Activated naive CD4-positive, alpha-beta T cell treated with Interleukin-2 at 50 U/mL for 16 hours (primary cell): ENCODE results near the gene ZNF423.

Source experiments
- DNase-seq: peaks from one replicate; pipeline ENCODE4 v3.0.0-alpha.2; 2020

Gene ZNF423

GRCh38 chr16:49594685-49595498 lies 261.0 kb downstream of the ZNF423 start:
- DNase-seq, result no peak

DNA sequence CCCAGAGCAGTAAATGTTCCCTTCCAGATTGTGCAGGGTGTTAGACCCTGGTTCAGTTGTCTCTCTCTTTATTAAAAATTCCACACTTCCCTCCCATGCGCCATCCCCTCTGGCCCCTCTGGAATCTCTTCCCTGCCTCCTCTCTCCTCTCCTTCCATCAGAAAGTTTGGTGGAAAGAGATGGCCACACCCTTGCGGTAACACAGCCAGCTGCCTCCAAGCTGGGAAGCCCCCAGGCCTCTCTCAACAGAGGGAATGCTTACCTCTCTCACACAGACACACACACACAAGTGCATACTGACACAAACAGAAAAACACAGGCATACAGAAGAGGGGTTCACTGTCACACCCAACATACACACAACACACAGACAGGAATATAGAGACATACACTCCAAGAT lies 261.8 kb downstream of the ZNF423 start:
- DNase-seq, result no peak

DNA sequence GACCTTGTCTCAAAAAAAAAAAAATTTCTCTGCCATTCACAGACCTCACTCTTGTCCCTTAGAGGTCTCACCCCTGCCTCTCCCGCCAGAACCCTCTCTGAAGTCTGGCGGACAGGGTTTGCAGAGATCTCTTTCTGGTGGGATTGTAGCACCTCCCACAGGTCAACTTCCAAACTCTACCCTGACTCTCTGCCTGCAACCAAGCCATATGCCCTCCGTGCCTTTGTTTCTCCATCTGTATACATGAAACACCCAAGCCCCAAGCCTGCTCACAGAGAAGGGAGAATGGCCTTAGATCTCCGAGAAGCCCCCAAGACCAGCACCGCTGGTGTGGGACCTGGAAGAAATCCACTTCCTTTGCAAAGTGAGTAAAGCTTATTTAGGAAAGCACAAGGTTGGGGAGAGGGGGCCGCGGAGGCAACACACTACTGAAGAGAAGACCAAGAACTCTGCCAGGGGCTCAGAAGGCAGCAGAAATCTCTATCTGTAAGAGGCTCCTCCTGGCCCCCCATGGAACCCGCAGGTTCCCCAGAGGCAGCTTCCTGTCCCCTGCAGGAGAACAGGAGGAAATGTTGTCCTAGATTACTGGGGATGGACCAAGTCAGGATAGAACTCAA lies 262.4 kb downstream of the ZNF423 start:
- no peak for DNase-seq

GRCh38 chr16:49592546-49593423 lies 263.1 kb downstream of the ZNF423 start:
- peak; percentile 9 for DNase-seq

- DNase-seq, result no peak
These were observed 265.6 kb downstream of the ZNF423 start for GRCh38 chr16:49590166-49590871.

- DNase-seq, result no peak
These were observed 266.3 kb downstream of the ZNF423 start for GRCh38 chr16:49589544-49590031.

GRCh38 chr16:49588729-49589384 lies 267.1 kb downstream of the ZNF423 start:
- DNase-seq, result no peak

GRCh38 chr16:49588026-49588425 lies 267.9 kb downstream of the ZNF423 start:
- DNase-seq, result no peak

DNA sequence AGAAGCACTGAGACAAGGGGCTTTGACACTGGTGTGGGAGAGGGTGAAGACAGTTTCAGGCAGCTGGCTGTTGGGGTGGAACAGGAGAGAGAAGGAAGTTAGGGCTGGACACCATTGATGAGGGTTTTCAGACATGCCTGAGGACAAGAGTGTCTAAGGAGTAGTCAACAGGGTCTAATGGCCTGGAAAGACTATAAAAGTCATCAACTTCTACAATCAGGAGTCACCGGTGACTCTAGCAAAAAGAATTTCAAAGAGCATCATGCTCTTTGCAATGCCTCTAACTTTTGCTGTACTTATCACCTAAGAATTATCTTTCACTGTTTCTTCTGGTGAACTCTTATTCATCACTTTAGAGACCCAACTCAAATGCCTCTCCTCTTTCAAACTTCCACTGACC lies 268.4 kb downstream of the ZNF423 start:
- no peak for DNase-seq

DNA sequence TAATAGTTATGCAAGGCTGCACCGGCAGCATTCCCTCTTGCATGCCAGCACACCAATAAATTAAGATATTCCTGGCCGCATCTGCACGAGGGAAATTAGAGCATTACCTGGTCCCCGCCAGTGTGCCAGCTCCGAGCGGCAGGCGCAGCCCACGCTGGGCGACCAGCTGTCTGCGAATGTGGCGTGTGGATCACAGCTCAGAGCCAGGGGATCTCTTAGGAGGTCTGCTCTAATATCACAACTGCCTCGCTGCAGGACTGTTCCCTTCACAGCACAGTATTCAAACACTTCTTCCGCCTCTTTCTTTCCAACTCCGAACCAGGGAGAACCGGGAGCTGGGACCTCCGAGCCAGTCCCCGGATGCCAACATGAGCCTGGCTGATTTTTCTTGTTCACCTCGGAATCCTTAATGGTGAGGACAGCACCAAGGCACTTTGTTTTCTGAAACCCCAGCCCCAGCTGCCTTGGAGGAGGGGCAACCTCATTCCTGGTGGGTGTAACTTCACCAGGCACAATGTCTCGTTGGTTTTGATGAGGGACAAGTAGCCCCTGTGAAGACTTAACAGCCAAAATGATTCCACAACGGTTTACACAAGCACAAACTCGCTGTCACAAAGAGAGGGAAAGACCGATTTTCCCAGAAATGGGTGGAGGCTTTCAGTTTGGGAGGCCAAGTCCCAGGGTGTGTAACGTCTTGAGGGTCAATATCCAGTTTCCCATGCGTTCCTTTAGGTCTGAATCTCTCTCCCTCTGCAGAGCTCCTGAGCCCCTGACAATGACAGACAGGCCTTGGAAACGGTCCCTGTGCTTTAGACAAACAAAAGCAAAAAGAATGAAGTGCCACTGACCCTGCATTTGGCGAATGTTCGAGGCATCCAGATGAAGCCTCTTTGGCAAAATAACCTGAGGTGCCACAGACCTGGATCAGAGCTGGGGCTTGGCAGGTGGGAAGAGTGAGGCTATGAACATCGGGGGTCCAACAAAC lies 269.2 kb downstream of the ZNF423 start:
- no peak for DNase-seq

DNA sequence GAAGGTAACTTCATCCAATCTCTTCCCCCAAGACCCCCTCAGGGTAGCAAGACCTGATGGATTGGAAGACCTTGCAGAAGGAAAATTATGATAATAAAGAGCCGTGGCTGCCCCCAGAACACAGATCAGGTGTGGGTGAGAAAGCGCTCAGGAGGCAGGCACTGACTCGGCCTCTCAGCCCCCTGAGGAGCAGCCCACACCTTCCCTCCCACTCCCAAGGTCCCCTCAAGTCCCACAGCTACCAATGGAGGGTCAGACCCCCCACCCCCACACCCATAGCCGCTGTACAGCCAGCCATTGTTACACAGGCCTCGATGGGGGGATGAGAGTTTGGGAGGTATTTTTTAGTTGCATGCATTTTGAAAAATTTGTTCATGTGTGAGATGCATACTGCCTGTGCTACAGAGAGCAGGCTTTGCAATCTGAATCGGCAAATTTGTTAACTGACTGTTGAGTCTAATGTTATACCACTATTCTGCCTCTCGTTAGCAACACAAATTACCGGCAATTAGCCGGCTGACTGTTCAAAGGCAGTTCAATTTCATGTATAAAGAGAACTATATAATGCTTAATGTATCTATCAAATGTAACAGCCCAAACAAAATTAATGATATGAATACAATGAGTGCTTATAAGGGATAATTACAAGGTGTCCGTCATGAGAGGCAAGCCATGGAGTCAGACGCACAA lies 270.6 kb downstream of the ZNF423 start:
- no peak for DNase-seq

- DNase-seq, result no peak
These were observed 272.0 kb downstream of the ZNF423 start for GRCh38 chr16:49583911-49584310.

- no peak for DNase-seq
These were observed 274.1 kb downstream of the ZNF423 start for GRCh38 chr16:49581630-49582298.

GRCh38 chr16:49580751-49581303 lies 275.1 kb downstream of the ZNF423 start:
- DNase-seq, result no peak

DNA sequence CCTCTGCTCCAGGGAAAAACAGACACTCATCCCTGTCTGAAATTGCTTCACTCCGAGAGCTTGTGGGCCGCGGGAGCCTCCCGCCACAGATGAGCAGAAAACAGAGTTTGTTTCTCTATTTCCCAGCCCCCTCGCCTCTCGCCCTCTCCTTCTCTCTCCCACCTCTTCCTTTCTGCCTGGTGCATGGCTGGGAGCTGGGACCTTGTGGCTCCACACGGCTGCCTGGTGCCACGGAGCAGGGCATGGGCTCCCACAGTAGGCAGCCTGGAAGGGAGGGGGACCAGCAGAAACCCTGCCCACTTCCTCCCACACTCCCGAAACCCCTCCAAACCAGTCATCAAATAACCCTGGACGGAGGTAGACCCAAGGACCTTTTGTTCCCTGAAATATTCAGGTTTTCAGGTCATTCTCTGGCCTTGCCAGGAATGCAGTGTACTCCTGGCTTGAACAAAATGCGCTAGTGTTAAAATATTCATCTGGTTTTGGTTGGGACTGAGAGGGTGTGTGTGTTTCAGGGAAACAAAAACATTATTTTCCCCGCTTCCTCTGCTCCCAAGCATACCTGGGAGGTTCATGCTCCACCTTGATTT lies 277.4 kb downstream of the ZNF423 start:
- DNase-seq, result no peak

GRCh38 chr16:49578018-49578417 lies 277.9 kb downstream of the ZNF423 start:
- DNase-seq, result no peak

DNA sequence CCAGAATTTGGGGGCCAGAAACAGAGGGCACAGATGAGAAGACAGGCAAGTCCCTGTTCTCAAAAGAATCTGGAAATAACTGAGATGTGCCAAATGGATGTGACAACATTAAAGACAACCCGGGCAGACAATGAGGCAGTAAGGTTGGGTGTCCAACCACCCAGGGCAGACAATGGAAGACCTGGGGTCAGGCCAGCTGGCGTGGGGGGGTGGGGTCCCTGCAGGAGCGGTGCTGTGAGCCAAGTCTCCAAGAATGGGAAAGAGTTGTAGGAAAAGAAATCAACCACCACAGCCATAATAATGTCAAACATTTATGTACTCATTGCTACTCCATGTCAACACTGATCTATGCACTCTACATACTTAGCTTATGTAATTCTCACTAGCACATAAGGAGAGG lies 279.0 kb downstream of the ZNF423 start:
- no peak for DNase-seq

DNA sequence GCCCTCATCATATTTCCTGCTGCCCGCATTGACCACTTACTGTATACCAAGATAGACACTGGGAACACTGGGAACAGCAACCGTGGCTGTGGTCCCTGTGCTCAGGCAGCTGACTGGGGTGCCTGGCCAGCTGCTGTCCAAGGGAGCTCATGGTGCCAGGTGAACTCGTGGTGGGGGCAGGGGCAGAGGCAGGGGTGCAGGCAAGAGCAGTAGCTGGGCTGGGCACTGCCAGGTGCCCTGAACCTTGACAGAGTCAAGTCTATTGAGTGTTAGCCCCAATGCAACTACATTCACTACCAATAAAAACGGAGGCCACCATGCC lies 279.8 kb downstream of the ZNF423 start:
- DNase-seq, result no peak
